Activated CD8-positive, alpha-beta memory T cell treated with anti-CD3 and anti-CD28 coated beads for 48 hours (primary cell): ENCODE data around the gene RAI1.

Experiments
- DNase-seq, 3 experiments: peaks; one replicate each; pipeline ENCODE4 v3.0.0-alpha.2; 2020; ENCODE audit warnings: low read depth in 2 of 3, low spot score in 2 of 3

RAI1 gene

DNA sequence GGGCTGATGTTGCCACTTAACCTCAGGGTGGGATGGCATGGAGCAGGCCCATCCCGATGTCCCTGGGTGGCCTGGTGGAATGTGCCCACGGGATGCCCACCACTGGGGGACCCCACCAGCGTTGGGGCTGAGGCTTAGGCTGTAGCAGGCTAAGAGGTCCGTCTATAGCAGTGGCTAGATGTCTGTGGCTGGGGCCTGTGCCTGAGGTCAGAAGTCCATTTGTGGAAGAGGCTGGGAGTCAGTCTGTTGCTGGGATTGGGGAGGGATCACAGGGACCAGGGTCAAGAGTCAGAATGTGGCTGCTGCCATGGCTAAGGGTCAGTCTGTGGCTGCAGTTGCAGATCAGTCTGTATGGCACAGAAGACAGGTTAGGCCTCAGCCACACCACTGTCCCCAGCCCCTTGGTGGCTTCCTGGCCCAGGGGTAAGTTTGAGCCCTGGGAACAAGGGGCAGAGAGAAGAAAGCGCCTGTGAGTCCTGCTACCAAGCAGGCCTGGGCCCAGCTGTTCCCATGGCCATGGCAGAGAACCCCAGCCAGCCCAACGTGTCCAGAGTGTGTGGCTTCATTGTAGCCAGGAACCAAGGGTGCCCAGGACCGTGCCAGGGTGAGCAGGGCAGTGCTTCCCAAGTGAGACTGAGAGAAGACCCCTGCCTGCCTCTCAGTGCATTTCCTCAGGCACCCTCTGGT is 35.7 kb downstream of the RAI1 start:
- no peak for DNase-seq

DNA sequence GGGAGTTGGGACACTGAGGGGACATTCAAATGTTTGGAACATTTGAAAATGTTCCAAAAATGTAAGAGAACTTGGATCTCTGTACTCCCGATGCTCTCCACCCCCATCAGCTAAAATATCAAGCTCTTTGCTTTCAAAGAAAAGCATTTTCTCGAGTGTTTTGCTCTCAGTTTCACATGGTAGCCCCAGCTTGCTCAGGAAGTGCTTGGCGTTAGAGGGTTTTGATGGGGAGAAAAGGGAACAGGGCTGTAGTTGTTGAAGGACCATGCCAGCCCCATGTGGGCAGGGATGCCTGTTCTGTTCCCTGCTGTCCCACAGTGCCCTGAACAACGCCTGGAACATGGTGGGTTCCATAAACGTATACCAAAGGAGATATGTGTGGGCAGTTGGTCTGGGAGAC is 37.0 kb downstream of the RAI1 start:
- no peak for DNase-seq

DNA sequence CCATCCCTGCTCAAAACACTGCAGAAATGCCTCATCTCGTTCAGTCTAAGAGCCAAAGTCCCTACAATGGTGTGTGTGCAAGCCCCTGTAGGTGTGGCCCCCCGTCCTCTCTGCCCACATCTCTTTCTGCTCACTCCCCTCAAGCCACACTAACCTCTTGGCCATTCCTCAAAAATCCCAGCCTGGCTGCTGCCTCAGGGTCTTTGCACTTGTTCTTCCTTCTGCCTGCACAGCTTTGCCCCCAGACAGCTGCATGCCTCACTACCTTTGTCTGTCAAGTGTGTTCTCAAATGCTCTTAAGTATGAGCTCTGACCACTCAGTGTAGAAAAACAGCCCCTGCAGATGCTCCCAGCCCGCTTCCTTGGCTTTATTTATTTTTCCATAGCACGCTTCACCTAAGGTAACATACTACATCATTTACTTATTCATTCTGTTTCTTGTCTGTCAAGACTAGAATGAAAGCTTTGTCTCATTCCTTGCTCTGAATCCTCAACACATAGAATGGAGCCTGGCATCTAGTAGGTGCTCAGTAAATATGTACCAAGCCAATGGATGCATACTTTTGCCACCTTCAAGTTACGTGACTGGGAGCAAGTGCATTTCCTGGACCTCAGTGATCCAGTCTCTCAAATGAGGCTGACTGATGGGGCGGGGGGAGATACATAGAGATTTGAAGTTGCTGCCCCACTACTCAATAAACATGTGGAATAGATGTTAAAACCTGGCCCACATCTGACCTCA is 38.1 kb downstream of the RAI1 start:
- DNase-seq = no peak

DNA sequence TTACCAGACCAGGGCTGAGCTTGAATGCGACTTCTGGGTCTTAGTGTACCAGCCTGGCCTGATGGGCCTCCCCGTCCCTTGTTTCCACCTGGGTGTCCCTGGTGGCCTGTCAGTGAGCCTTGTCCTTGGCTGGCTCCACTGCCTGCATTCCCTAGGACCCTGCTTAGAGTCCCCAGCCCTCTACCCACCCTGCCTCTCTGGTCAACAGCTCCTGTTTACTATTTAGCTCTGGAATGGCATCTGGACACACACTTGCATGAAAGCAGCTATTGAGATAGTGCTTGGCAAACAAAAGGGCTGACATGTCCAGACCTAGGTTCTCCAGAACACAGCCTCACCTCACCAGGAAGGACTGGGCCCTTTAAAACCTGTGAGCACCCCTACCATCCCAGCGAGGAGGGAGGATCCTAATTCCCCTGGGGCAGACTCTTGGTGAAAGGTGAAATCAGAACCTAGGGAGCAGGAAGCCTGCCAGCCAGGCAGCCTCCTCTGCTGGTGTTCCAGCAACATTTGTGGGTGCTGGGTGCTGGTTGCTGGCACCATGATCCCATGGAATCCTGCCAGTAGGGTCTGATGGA is 38.8 kb downstream of the RAI1 start:
- no peak for DNase-seq

DNA sequence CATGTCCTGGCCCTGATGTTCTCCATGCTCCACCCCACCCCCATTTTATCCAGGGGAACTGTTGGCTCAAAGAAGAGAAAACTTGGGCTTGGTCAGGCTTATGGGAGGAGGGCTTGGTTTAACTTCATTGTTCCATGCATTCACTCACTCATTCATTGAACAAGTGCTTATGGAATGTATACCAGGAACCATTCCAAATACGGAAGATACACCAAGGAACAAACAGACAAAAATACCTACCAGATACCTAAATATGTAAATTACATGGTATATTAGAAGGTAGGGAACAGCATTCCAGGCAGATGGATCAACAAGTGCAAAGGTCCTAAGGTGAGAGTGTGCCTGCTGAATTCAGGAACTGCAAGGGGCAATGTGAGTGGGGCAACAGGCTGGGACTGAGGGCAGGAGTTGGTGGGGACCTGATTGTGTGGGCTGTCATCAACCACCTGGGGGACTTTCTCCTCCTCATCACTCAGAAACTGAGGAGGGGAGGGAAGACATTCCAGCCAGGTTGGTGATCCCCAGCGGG is 39.9 kb downstream of the RAI1 start:
- DNase-seq = no peak

DNA sequence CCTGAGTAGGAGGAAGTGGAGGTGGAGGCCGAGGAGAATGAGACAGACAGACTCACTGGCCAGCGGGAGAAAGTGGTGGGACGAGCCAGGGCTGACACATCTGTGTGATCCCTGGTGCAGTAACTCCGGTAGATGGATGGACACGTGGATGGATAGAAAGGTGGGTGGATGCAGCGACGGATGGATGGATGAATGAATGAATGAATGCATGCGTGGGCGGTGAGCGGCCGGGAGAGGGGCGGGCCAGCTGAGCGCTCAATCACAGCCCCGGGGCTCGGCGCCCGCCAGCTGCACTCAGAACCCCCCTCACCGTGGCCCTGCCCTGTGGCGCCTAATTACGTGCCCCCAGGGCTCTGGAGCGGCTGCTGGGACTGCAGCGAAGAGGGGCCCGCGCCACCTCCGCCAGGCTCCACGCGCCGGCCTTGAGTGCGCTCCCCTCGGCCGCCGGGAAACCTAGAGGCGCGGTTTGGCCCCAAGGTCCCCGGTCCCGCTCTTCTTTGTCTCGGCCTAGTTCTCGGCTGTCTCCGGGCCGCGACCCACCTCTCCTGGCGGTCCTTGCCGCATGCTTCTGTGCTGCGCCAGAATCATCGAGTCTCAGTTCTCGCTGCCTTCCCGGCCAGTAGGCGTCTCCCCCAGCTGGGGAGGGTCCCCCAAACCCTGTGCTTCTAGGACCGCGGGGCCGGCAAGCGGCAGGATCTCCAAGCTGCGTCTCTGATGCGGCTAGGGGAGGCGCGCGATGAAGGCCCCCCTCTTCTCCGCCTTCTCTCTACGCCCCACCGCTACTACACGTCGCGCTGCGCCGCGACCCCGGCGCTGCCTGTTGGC is 41.0 kb downstream of the RAI1 start:
- DNase-seq = no peak

DNA sequence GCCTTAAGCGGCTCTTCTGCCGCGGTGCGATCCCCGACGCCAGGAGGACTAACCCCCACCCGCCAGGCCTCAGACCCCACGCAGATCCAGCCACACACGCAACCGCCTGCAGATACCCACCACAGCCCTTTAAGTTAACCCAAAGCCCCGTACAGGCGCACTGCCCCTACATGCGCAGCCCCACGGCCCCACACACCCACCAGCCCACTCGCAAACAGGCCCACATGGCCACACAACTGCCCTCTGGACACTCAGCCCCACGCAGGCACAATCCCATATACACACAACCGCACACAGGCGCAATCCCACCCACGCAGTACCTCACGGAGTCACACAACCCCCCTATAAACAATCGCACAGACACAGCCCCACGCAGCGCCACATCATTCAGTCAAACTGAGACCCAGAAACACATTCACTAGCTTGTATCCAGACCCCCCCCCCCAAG is 41.7 kb downstream of the RAI1 start:
- DNase-seq = no peak

DNA sequence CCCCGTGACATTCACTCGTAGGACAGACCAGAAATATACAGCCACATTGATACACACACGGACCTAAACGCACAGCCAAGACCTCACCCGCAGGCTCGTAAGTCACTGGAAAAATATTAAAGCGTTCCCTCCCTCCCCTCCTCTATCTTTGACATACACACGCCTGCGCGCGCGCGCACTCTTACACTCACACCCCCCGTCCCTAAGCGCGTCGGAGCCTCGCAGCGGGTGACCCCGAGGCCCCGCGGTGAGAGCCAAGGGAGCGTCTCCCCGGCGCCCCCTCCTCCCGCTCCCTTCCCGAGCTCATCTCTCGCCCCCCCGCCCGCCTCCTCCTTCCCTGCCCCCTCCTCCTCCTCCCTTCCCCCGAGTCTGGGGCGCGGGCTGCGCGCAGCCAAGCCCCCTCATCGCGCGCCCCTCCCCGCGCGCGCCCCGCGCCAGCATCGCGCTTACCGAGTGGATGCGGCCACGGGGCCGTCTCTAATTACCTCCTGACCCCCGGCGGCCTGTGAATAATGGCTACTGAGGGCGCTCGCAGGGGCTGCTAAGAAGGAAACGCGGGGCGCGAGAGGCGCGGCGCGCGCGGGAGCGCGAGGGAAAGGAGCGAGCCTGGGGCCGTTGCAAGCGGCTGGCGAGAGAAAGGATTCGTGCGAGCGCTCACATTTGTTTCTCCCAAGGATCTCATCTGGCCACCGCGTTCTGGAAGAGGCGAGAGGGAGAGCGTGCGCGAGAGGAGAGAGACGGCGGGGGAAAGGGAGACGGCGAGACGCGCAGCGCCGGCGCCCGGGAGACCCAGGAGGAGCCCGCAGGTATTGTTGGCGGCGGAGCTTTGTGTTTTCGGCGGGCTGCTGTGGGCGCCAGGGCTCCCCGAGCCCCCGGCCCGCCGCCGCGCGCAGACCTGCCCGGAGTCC is 42.4 kb downstream of the RAI1 start:
- no peak for DNase-seq

DNA sequence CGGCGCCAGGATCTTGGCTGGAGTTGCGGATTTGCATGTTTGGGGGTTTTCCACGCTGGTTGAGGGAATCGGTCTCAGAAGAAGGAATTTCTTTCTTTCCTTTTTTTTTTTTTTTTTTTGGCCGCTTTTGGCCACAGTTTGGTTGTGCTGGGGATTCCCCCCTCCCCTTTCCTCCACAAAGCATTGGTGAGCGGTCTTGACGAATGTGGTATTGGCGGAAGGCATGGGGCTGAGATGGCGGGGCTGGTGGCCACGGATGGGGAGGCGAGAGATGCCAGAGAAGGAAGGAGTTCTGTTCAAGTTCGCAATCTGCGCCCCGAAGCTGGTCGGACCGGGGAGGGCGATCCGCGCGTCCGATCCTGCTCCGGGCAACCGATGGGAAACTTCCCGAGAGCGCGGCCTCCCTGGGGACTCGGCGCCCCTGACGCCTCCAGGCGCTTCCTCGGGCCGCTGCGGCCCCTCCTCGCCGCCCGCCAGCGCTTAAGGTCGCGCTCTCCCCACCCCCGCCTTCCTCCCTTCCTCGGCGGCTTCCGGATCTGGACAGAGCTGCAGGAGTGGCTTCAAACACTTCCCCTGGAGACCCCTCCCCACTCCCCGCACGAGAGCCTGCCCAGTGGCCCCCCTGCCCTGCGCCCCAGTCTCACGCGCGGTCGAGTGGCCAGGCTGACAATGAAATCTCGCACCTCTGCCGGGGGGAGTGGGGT is 43.2 kb downstream of the RAI1 start:
- DNase-seq = no peak

DNA sequence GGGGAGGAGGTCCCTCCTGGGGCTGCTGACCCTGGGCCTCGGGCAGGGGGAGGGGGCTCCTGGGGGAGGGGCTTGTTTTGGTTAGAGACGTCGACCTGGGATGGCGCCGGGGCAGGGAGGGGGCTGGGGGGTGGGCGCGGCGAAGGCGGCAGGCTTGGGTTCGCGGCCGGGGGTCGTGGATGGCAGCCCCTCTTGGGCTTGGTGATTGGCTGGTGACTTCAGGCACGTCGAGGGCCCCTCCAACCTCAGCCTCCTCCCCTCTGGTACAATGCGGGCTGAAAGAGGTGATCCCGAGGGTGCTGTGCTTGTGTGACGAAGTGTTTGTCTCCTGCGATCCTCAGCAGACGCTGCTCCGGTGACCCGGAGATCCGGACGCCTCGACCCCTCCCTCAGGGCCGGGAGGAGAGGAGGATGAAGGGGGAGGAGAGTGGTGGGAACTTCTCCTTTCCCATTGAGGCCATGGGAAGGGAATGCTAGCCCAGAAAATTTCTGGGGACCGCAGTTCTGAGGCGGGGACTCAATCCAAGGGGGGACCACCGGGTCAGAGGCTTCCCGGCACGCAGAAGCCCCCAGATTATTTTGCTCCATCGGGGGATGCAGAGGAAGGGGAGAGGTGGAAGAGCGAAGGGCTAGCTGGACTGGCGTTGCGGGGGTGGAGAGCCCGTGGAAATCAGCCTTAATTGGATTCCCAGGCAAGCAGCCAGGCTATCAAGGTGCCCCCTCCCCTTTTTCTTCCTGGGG is 43.9 kb downstream of the RAI1 start:
- no peak for DNase-seq

DNA sequence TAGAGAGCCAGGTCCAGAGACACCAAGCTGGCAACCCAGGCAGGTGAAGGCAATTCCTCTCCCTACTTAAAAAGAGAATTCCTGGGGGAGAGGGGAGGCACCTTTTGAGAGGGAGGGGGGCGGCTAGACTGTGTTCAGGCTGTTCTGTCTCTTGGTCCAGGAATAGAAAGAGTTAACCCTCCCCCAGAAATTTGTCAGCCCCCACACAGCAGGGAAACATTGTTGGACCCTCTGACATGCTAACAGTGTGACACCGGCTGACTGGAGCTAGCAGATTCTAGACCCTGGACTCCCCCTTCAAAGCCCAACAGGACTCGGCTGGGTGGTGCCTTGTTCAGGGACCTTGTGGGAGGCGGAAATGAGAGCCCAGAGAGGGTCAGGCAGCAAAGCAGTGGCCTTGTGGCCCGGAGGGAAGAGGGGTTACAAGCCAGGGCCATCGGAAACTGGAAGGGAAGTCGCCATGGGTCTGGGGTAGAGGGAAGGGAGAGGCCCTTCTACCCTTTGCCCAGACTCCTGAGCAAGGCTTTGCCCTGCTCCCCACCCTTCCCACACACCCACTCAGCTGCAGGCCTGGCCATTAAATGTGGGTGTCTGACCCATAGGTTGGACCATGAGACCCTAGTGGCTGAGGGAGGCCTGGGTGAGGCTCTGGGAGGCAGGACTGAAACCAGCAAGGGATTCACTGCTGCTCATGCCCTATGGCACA is 44.6 kb downstream of the RAI1 start:
- DNase-seq = no peak

DNA sequence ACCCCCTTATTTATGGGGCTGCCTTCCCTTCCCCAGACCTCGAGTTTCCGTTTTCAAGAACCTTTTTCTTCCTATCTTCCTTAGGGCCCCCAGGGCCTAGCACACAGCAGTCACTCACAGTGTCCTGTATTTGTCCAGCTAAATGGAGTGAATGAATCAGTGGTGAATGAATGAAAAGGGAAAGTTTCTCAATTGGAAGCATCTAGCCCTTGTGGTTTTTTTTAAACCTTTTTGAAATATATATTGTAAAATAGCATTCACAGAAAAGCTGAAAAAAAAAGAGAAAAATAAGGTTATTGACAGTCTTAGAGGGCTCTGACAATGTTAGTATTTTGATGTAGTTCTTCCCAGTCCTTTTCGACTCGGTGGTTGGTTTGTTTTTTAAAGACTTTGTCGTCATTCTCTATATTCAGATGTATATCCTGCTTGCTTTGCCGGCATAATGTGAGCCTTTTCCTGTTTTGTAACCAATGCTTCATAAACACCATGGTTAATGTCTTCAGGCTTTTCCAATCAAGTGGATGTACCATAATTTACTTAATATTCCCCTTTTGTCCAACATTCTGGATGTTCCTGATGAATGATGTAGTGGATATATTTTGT is 45.3 kb downstream of the RAI1 start:
- no peak for DNase-seq

DNA sequence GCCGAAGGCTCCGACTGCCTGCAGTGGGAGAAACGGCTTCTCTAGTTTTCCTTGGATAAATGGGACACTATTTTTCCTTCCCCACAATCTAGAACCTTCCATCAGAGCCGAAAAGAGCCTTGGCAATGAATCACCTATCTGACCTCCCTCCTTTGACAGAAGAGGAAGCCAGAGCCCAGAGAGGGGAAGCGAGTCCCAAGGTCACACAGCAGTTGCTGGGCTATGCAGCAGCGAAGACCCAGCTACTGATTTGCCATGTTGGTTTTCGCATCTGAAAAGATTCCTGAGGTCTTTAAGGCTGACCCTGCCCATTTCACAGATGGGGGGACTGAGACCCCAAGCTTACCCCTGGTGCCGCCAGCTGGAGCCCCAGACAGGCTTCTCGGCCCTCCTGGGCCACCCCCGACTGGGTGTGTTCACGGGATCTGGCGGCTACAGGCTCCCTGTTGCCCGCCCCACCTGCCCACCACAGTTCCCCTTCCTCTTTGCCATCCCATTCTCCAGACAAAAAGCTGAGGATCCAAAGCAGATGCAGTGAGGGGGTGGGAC is 45.9 kb downstream of the RAI1 start:
- no peak for DNase-seq

DNA sequence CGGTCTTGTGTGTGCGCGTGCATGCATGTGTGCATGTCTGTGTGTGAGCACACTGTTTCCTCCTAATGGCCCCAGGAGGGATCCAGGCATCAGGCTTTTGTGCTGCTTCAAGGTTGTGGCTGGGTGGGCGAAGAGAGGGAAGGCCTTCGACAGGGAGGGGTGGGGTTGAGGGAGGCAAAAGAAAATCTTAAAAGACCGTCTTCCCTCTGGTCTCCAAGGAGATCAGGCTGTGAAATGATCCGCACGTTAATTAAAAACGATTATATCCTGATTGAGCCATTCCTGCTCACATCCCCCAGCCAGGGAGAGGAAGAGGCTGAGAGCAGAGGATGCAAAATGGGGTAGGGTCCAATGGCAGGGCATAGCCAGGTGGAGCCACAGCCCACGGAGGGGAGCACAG is 46.9 kb downstream of the RAI1 start:
- DNase-seq = no peak

DNA sequence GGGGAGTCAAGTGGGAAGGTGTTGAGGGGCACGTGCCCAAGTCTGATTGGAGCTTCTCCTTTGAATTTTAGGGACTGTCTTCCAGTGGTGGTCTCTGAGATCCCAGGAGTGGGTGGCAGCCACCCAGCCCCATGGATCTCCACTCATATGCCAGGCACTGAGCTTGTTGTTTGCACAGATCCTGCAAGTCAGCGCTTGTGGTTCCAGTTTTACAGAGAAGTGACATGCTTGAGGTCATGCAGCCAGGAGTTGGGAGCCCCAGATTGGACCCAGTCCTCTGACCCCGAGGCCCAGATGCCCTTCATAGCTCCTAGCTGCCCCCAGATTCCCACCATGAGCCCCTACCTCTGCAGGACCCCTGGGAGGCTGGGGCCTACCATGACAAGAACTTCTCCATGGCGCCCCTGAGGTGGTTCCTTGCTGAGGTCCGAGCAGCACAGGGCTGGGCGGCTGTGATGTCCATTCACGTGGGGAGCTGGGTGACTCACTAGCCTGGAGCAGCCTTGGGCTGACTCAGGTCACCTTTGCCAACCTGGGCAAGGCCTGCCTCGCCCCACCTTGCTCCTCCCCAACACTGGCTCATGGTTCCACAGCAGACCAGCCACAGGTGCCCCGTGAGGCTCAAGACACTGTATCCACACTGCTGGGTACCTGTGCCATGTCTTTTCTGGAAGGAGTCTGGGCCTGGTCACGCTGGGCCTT is 47.4 kb downstream of the RAI1 start:
- DNase-seq = no peak

DNA sequence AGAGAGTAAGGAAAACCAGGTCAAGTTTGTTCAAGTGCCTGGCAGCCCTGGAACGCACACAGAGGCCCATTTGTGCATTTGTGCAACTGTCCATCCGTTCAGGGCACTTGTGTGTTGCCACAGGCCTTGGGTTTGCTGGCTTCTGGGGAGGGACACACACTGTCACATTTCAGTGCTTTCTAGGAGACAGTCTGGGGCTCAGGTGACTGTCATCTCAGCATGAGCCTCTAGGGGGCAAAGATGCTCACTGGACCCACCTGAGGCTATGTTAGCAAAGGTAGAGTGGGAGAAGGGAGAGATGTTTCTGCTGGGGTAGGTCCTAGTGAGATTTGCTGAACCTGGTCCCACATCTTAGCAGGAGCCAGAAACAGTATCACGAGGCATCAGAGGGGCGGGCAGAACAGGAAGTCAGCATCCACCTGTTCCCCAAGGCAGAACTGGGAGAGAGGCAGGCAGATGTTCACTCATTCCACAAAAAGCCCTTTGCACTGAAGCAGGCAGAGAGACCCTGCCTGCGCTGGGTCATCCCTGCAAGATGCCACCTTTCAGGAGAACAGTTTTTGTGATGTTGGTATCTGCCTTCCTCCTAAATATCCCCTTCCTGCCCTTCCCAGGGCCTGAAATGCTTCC is 48.5 kb downstream of the RAI1 start:
- no peak for DNase-seq
